ENCODE results near the gene LSM3. TPM values are rescaled to one million over a fixed set of nuclear protein-coding genes. Genes with fewer than 3 reads are reported as not detected.

Gene LSM3
- total and polyA plus RNA-seq, 4 donors = 6.4 to 10.3 (median 9.9) TPM

- peaks cover 6 to 27% (median 10%) of the 10 kb centered on the region in 5 donors for H3K4me1 ChIP-seq (ENCODE audit: control insufficient read depth in 5 of 5, insufficient read depth in 5 of 5, low read length in 5 of 5)
- H3K27ac ChIP-seq (ENCODE audit: low read depth in 1 of 2, low read length in 1 of 2) = peak overlapping the region in 1 of 2 donors; percentile 94
- H3K9ac ChIP-seq (ENCODE audit: insufficient read depth in 1 of 2, low read length in 2 of 2) = no peak overlapping the region
- TF ChIP-seq, protein P1, sequence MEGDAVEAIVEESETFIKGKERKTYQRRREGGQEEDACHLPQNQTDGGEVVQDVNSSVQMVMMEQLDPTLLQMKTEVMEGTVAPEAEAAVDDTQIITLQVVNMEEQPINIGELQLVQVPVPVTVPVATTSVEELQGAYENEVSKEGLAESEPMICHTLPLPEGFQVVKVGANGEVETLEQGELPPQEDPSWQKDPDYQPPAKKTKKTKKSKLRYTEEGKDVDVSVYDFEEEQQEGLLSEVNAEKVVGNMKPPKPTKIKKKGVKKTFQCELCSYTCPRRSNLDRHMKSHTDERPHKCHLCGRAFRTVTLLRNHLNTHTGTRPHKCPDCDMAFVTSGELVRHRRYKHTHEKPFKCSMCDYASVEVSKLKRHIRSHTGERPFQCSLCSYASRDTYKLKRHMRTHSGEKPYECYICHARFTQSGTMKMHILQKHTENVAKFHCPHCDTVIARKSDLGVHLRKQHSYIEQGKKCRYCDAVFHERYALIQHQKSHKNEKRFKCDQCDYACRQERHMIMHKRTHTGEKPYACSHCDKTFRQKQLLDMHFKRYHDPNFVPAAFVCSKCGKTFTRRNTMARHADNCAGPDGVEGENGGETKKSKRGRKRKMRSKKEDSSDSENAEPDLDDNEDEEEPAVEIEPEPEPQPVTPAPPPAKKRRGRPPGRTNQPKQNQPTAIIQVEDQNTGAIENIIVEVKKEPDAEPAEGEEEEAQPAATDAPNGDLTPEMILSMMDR (IDR thresholded peaks at IDR 0.05; ENCODE audit: control extremely low read depth, extremely low read depth) = no peak
- DNase-seq = peak in 1 of 3 donors; percentile 11
- no peak overlapping the region for H3K4me3 ChIP-seq
- H3K27me3 ChIP-seq (ENCODE audit: control insufficient read depth in 3 of 3, insufficient read depth in 3 of 3, low read length in 2 of 3) = no peaks in the 10 kb centered on the region
- peaks cover 0 to 38% (median 21%) of the 10 kb centered on the region in 4 donors for H3K36me3 ChIP-seq (ENCODE audit: control insufficient read depth in 4 of 4, insufficient read depth in 4 of 4, low read length in 4 of 4)
- H3K9me3 ChIP-seq (ENCODE audit: control insufficient read depth in 4 of 4, insufficient read depth in 3 of 4, low read length in 3 of 4) = no peaks in the 10 kb centered on the region
- no peak for ATAC-seq (ENCODE audit: insufficient read depth, low FRiP score)
- WGBS, 2 donors = 84 to 89% methylated on average over 10 of the region's 10 CpGs
Observed at GRCh38 chr3:14145670-14146380, 32.8 kb upstream of the LSM3 start.

- Histone ChIP-seq H3K9ac (ENCODE audit: insufficient read depth in 1 of 2, low read length in 2 of 2) (no peak overlapping the region), H3K9me3 (ENCODE audit: control insufficient read depth in 4 of 4, insufficient read depth in 3 of 4, low read length in 3 of 4) (no peaks in the 10 kb centered on the region), H3K27ac (ENCODE audit: low read depth in 1 of 2, low read length in 1 of 2) (peak overlapping the region in 1 of 2 donors; percentile 94), H3K36me3 (ENCODE audit: control insufficient read depth in 4 of 4, insufficient read depth in 4 of 4, low read length in 4 of 4) (peaks cover 0 to 36% (median 19%) of the 10 kb centered on the region in 4 donors), H3K27me3 (ENCODE audit: control insufficient read depth in 3 of 3, insufficient read depth in 3 of 3, low read length in 2 of 3) (no peaks in the 10 kb centered on the region), H3K4me1 (ENCODE audit: control insufficient read depth in 5 of 5, insufficient read depth in 5 of 5, low read length in 5 of 5) (peaks cover 6 to 27% (median 10%) of the 10 kb centered on the region in 5 donors), H3K4me3 (no peak overlapping the region)
- ATAC-seq (ENCODE audit: insufficient read depth, low FRiP score) (no peak), DNase-seq (peak in 1 of 3 donors; percentile 6)
- TF ChIP-seq, protein P1 (IDR thresholded peaks at IDR 0.05; ENCODE audit: control extremely low read depth, extremely low read depth) = no peak
- 88 to 92% methylated on average over 10 of the region's 10 CpGs for whole genome bisulfite sequencing, 2 donors
Observed at GRCh38 chr3:14146381-14147065, 32.1 kb upstream of the LSM3 start.

DNA sequence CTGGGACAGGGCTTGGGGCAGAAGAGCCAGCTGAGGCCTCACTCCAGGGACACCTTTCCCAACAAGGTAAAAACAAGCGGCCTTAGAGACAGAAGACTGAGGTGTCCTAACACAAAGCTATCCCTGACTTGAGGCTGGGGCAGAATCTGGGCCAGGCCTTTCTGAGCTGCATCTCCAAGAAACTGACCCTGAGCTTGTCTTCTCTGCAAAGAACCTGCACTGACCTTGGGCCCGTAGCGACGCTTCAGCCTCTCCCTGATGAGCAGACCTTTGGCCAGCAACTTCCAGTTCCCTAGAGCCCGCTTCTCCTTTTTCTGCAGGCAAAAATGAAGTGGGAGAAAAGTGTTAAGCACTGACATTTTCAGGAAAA is 31.6 kb upstream of the LSM3 start:
- Histone ChIP-seq H3K9ac (ENCODE audit: insufficient read depth in 1 of 2, low read length in 2 of 2) (no peak overlapping the region), H3K27me3 (ENCODE audit: control insufficient read depth in 3 of 3, insufficient read depth in 3 of 3, low read length in 2 of 3) (no peaks in the 10 kb centered on the region), H3K27ac (ENCODE audit: low read depth in 1 of 2, low read length in 1 of 2) (peak overlapping the region in 1 of 2 donors; percentile 69), H3K9me3 (ENCODE audit: control insufficient read depth in 4 of 4, insufficient read depth in 3 of 4, low read length in 3 of 4) (no peaks in the 10 kb centered on the region), H3K4me3 (no peak overlapping the region), H3K36me3 (ENCODE audit: control insufficient read depth in 4 of 4, insufficient read depth in 4 of 4, low read length in 4 of 4) (peaks cover 0 to 31% (median 17%) of the 10 kb centered on the region in 4 donors), H3K4me1 (ENCODE audit: control insufficient read depth in 5 of 5, insufficient read depth in 5 of 5, low read length in 5 of 5) (peaks cover 6 to 27% (median 7%) of the 10 kb centered on the region in 5 donors)
- TF ChIP-seq, protein P1 (IDR thresholded peaks at IDR 0.05; ENCODE audit: control extremely low read depth, extremely low read depth) = no peak
- WGBS, 2 donors = 89 to 90% methylated on average over 5 of the region's 5 CpGs
- DNase-seq (peak in 1 of 3 donors; percentile 4), ATAC-seq (ENCODE audit: insufficient read depth, low FRiP score) (no peak)

All from lung (tissue), 12 donors.